ENCODE results near the gene PIGL. TPM values are rescaled to one million over a fixed set of nuclear protein-coding genes. Genes with fewer than 3 reads are reported as not detected.

PIGL gene
- total RNA-seq, 1 donor from 2014 or later, result 37.1 TPM

GRCh38 chr17:16297367-16298139, 80.5 kb downstream of the PIGL start:
- peaks cover 19% of the 10 kb centered on the region for H3K4me1 Mint-ChIP-seq (ENCODE audit: low read depth)
- H3K9me3 Mint-ChIP-seq (ENCODE audit: low read depth), result peaks cover 3% of the 10 kb centered on the region
- no peaks in the 10 kb centered on the region for H3K27me3 Mint-ChIP-seq
- peaks cover 6% of the 10 kb centered on the region for H3K36me3 Mint-ChIP-seq (ENCODE audit: insufficient read depth)
- H3K4me3 Mint-ChIP-seq (ENCODE audit: low read depth), result no peak overlapping the region
- H3K27ac Mint-ChIP-seq, result peak overlapping the region; percentile 86
- DNase-seq (ENCODE audit: low spot score, unreplicated experiment), result no peak
- no peak for TF ChIP-seq CTCF (IDR thresholded peaks at IDR 0.05; ENCODE audit: unreplicated experiment)

- no peak for DNase-seq (ENCODE audit: low spot score, unreplicated experiment)
- no peak overlapping the region for H3K4me3 Mint-ChIP-seq (ENCODE audit: low read depth)
Measured at GRCh38 chr17:16298140-16298662, 81.2 kb downstream of the PIGL start.

DNA sequence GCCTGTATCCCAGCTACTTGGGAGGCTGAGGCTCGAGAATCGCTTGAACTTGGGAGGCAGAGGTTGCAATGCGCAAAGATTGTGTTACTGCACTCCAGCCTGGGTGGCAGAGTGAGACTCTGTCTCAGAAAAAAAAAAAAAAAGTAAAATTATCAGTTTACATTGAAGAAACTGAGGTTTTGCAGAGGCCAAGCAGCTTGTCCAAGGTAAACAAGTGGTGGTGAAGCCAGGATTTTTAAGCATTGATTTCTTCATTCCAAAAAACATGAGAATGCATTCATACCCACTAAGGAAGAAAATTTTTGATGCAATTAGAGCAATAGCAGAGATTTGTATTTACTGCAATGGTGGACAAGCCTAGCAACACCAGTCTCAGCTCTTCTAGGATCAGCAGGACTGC, 83.5 kb downstream of the PIGL start:
- H3K9me3 Mint-ChIP-seq (ENCODE audit: low read depth), result peaks cover 3% of the 10 kb centered on the region
- H3K36me3 Mint-ChIP-seq (ENCODE audit: insufficient read depth), result peaks cover 6% of the 10 kb centered on the region
- no peak overlapping the region for H3K4me3 Mint-ChIP-seq (ENCODE audit: low read depth)
- H3K4me1 Mint-ChIP-seq (ENCODE audit: low read depth), result peaks cover 19% of the 10 kb centered on the region
- H3K27ac Mint-ChIP-seq, result no peak overlapping the region
- no peaks in the 10 kb centered on the region for H3K27me3 Mint-ChIP-seq
- no peak for TF ChIP-seq CTCF (IDR thresholded peaks at IDR 0.05; ENCODE audit: unreplicated experiment)
- no peak for DNase-seq (ENCODE audit: low spot score, unreplicated experiment)

More at GRCh38 chr17:16298140-16298662, 81.2 kb downstream of the PIGL start:
- Mint-ChIP-seq H3K27me3 (no peaks in the 10 kb centered on the region), H3K36me3 (ENCODE audit: insufficient read depth) (peaks cover 6% of the 10 kb centered on the region), H3K9me3 (ENCODE audit: low read depth) (peaks cover 3% of the 10 kb centered on the region), H3K27ac (peak overlapping the region; percentile 64), H3K4me1 (ENCODE audit: low read depth) (peaks cover 19% of the 10 kb centered on the region)
- TF ChIP-seq CTCF (IDR thresholded peaks at IDR 0.05; ENCODE audit: unreplicated experiment), result no peak

GRCh38 chr17:16301963-16302855, 85.2 kb downstream of the PIGL start:
- H3K4me1 Mint-ChIP-seq (ENCODE audit: low read depth), result peaks cover 16% of the 10 kb centered on the region
- no peak for DNase-seq (ENCODE audit: low spot score, unreplicated experiment)
- no peak overlapping the region for H3K4me3 Mint-ChIP-seq (ENCODE audit: low read depth)
- H3K27me3 Mint-ChIP-seq, result no peaks in the 10 kb centered on the region
- no peak overlapping the region for H3K27ac Mint-ChIP-seq
- TF ChIP-seq CTCF (IDR thresholded peaks at IDR 0.05; ENCODE audit: unreplicated experiment), result no peak
- H3K9me3 Mint-ChIP-seq (ENCODE audit: low read depth), result no peaks in the 10 kb centered on the region
- peaks cover 6% of the 10 kb centered on the region for H3K36me3 Mint-ChIP-seq (ENCODE audit: insufficient read depth)

GRCh38 chr17:16302856-16303255, 85.8 kb downstream of the PIGL start:
- Mint-ChIP-seq H3K27me3 (no peaks in the 10 kb centered on the region), H3K27ac (no peak overlapping the region), H3K9me3 (ENCODE audit: low read depth) (no peaks in the 10 kb centered on the region), H3K36me3 (ENCODE audit: insufficient read depth) (peaks cover 6% of the 10 kb centered on the region), H3K4me3 (ENCODE audit: low read depth) (no peak overlapping the region), H3K4me1 (ENCODE audit: low read depth) (peaks cover 10% of the 10 kb centered on the region)
- DNase-seq (ENCODE audit: low spot score, unreplicated experiment), result no peak
- no peak for TF ChIP-seq CTCF (IDR thresholded peaks at IDR 0.05; ENCODE audit: unreplicated experiment)

All from progenitor cell of endocrine pancreas (in vitro differentiated cells).